ENCODE data around the gene RNF114.
A peak's percentile ranks its signal among the peaks of the same experiment; 100 is the strongest.

RNF114 gene

GRCh38 chr20:49910340-49910706 is 25.9 kb upstream of the RNF114 start:
- Mint-ChIP-seq H3K4me1 (peaks cover 13 to 27% of the 10 kb centered on the region in 2 donors), H3K4me3 (no peak overlapping the region), H3K36me3 (peaks cover 22 to 38% of the 10 kb centered on the region in 2 donors), H3K27ac (no peak overlapping the region), H3K27me3 (no peaks in the 10 kb centered on the region), H3K9me3 (no peaks in the 10 kb centered on the region)
- ATAC-seq (replicated peaks) (no peak), DNase-seq (no peak)

DNA sequence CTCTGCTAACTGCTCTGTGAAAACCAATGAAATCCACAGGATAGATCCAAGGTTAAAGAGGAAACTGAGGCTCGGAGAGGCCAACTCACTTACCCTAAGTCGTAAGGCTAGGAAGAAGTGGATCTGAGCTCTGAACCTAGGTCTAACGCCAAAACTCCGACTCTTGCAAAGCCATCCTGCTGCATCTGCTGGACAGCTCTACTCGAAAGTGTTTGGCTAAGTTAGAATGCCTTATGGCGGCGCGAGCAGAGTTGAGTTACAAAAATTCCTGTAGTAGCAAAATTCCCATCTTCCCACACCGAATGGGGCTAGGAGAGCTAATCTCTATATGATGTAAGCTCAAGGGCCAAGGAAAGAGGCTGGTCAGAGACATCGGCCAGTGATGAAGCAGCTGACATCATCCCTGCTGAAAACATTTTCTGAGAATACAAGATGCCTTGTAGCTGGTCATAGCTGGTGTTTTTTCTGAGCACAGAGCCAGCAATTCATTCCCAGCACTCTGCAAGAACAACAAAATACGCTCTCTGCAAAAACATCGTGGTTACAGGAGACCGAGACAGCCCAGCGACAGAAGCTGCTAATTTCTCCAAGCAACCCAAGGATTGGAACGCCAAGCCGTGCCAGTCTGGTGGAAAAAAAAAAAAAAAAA is 22.7 kb upstream of the RNF114 start:
- DNase-seq (no peak), ATAC-seq (replicated peaks) (no peak)
- Mint-ChIP-seq H3K27me3 (no peaks in the 10 kb centered on the region), H3K4me1 (peaks cover 15 to 37% of the 10 kb centered on the region in 2 donors), H3K4me3 (peak overlapping the region in 1 of 2 donors; percentile 96), H3K27ac (no peak overlapping the region), H3K36me3 (peaks cover 4 to 14% of the 10 kb centered on the region in 2 donors), H3K9me3 (no peaks in the 10 kb centered on the region)

DNA sequence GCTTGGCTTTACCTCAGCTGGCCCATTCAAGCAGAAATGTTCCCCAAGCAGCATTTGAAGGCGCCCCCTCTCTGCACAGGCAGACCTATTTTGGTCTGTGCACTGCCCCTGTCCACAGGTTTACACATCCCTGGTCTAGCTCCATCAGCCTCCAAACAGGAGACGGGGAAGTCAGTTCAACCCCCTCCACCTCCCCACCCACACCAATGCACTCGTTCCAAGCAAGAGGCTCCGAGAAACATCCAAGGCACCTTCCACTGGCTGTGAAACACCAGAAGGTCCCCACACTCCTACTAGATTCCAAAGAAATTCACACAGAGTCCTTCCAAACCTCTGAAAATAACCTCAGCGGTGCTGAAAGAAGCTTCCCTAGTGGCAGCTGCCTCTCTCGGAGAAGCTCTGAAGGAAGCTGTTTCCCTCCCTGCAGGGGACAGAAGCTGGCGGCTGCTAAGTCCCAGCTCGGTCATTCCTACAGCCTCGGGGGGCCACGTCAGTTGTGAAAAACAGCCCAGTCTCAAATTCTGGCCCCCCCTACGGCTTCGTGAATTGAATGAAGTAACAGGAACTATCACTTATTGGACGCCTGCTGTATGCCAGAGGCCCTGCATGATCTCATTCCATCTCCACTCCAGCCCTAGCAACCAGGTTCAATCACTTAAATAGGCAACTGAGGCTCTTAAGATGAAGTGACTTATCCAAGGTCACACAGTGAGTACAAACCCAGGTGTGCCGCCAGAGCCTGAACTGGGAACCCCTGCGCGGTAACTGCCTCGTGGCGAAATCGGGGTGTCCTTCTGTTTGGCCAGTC is 21.7 kb upstream of the RNF114 start:
- Mint-ChIP-seq H3K27ac (peak overlapping the region; percentile 100), H3K4me1 (peaks cover 14 to 37% of the 10 kb centered on the region in 2 donors), H3K36me3 (peaks cover 2 to 9% of the 10 kb centered on the region in 2 donors), H3K4me3 (peak overlapping the region; percentile 96 to 98), H3K9me3 (no peaks in the 10 kb centered on the region), H3K27me3 (no peaks in the 10 kb centered on the region)
- DNase-seq = no peak
- ATAC-seq (replicated peaks) = peak; percentile 0 to 5

DNA sequence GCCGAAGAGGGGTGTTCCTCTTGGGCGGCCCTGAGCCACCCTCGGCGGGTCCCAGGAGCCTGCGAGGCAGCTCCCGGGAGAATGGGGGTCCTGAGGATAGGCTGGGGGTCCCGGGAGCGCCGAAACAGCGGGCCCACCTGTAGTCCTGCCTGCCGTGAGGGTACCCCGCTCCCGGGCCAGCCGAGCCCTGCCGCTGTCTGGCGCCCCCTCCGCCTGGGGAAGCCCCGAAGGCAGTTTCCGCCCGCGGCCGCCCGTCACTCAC is 21.1 kb upstream of the RNF114 start:
- Mint-ChIP-seq H3K4me1 (peaks cover 13 to 37% of the 10 kb centered on the region in 2 donors), H3K4me3 (peak overlapping the region; percentile 96 to 98), H3K36me3 (peaks cover 0 to 4% of the 10 kb centered on the region in 2 donors), H3K27me3 (no peaks in the 10 kb centered on the region), H3K9me3 (no peaks in the 10 kb centered on the region), H3K27ac (peak overlapping the region; percentile 100)
- no peak for DNase-seq
- ATAC-seq (replicated peaks) = peak; percentile 15 to 44

DNA sequence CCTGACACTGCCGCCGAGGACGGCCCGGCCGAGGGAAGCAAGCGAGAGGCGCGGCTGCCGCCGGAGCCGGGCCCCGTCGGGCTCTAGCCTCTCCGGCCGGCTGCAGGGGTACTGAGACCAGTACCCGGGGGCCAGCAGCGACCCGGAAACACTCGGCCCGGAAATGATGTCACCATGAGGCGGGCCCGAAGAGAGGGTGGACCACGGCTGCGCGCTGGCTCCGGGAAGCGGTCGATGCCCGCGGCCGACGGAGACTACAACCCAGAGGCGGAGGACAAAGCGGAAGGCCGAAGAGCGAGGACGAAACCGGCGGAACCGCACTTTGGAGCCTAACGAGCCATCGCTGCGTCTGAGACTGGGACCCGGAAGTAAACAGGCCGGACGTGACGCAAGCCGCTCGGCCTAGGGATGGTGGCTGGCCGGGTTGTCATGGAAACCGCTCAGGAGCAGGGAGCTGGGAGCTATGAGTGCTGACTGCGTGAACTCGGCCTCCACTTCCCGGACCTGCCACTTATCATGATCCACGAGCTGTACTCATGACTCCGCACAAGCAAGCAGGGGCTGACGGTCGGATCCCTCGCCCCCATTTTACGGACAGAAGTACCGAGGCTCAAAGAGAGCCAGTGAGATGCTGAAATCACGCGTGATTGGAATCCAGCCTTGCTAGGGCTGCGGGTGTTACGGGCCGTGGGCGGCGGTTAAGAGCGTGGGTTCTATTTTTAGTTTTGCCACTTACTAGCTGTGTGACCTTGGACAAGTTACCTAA is 20.6 kb upstream of the RNF114 start, which contains the start of gene SPATA2:
Gene SPATA2 (minus strand): TSS at position 150 of the 766 bp plus-strand sequence. CDS start 7,039 bp downstream, outside the sequence.
- peaks cover 12 to 37% of the 10 kb centered on the region in 2 donors for H3K4me1 Mint-ChIP-seq
- no peaks in the 10 kb centered on the region for H3K9me3 Mint-ChIP-seq
- peak within 1 kb of the TSS; percentile 96 to 98 for H3K4me3 Mint-ChIP-seq
- DNase-seq (peak; percentile 91), ATAC-seq (replicated peaks) (peak; percentile 92 to 93)
- H3K27ac Mint-ChIP-seq = peak within 1 kb of the TSS; percentile 100
- peaks cover 0 to under 1% of the 10 kb centered on the region in 2 donors for H3K36me3 Mint-ChIP-seq
- no peaks in the 10 kb centered on the region for H3K27me3 Mint-ChIP-seq

GRCh38 chr20:49916146-49917002 is 19.8 kb upstream of the RNF114 start:
- H3K36me3 Mint-ChIP-seq = no peaks in the 10 kb centered on the region
- H3K4me1 Mint-ChIP-seq = peaks cover 12 to 37% of the 10 kb centered on the region in 2 donors
- peak overlapping the region; percentile 100 for H3K27ac Mint-ChIP-seq
- no peaks in the 10 kb centered on the region for H3K9me3 Mint-ChIP-seq
- peak overlapping the region; percentile 96 to 98 for H3K4me3 Mint-ChIP-seq
- ATAC-seq (replicated peaks) (no peak), DNase-seq (no peak)
- no peaks in the 10 kb centered on the region for H3K27me3 Mint-ChIP-seq

DNA sequence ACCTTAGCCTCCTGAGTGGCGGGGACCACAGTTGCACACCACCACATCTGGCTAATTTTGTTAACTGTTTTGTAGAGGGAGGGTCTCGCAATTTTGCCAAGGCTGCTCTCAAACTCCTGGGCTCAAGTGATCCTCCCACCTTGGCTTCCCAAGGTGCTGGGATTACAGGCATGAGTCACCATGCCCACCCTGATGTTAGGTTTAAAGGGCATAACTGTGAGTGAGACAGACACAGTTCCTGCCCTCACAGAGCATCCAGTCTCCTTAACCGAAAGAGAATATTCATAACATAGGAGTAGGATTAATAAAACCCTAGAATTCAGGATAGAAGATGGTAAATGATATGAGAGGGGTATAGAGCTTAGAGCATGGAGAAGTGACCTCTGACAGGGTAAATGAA is 17.8 kb upstream of the RNF114 start:
- H3K9me3 Mint-ChIP-seq = no peaks in the 10 kb centered on the region
- H3K27ac Mint-ChIP-seq = no peak overlapping the region
- H3K4me3 Mint-ChIP-seq = no peak overlapping the region
- H3K27me3 Mint-ChIP-seq = peaks cover 0 to 6% of the 10 kb centered on the region in 2 donors
- no peak for DNase-seq
- no peaks in the 10 kb centered on the region for H3K36me3 Mint-ChIP-seq
- ATAC-seq (replicated peaks) = no peak
- H3K4me1 Mint-ChIP-seq = peaks cover 12 to 24% of the 10 kb centered on the region in 2 donors

DNA sequence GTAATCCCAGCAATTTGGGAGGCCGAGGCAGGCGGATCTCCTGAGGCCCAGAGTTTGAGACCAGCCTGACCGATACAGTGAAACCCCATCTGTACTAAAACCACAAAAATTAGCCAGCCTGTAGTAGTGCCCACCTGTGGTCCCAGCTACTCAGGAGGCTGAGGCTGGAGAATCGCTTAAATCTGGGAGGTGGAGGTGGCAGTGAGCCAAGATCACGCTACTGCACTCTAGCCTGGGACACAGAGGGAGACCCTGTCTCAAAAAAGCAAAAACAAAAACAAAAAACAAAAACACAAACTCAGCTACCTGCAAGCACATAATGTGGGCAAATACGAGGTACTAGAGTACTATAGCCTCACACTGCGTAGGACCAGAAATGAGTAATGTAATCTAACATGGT is 17.2 kb upstream of the RNF114 start:
- no peak for DNase-seq
- H3K27me3 Mint-ChIP-seq = peaks cover 0 to 9% of the 10 kb centered on the region in 2 donors
- no peak overlapping the region for H3K27ac Mint-ChIP-seq
- peaks cover 12 to 20% of the 10 kb centered on the region in 2 donors for H3K4me1 Mint-ChIP-seq
- H3K4me3 Mint-ChIP-seq = no peak overlapping the region
- no peaks in the 10 kb centered on the region for H3K36me3 Mint-ChIP-seq
- ATAC-seq (replicated peaks) = no peak
- H3K9me3 Mint-ChIP-seq = no peaks in the 10 kb centered on the region

GRCh38 chr20:49919461-49919860 is 16.7 kb upstream of the RNF114 start:
- Mint-ChIP-seq H3K27me3 (peaks cover 0 to 9% of the 10 kb centered on the region in 2 donors), H3K27ac (no peak overlapping the region), H3K4me3 (no peak overlapping the region), H3K36me3 (no peaks in the 10 kb centered on the region), H3K9me3 (no peaks in the 10 kb centered on the region), H3K4me1 (peaks cover 9 to 16% of the 10 kb centered on the region in 2 donors)
- no peak for ATAC-seq (replicated peaks)
- DNase-seq = no peak

DNA sequence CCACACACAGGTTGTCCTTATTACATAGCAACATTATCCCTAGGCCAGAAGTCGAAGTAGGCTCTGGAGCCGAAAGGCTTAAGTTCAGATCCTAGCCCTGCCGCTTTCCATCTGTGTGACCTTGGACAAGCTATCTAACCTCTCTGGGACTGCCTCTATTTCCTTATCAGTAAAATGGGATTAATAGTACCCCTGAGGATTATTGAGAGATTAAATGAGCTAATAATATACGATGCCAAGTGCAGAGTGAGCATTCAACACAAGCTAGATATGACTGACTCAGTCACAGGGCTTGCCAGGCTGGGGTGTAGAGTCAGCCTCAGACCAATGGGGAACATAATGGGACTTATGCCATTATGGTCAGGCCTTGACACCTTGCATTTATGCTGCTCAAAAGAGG is 11.9 kb upstream of the RNF114 start:
- Mint-ChIP-seq H3K9me3 (no peaks in the 10 kb centered on the region), H3K4me1 (peaks cover 0 to 7% of the 10 kb centered on the region in 2 donors), H3K27ac (no peak overlapping the region), H3K36me3 (no peaks in the 10 kb centered on the region), H3K27me3 (peaks cover 0 to 9% of the 10 kb centered on the region in 2 donors), H3K4me3 (no peak overlapping the region)
- ATAC-seq (replicated peaks) (no peak), DNase-seq (no peak)

DNA sequence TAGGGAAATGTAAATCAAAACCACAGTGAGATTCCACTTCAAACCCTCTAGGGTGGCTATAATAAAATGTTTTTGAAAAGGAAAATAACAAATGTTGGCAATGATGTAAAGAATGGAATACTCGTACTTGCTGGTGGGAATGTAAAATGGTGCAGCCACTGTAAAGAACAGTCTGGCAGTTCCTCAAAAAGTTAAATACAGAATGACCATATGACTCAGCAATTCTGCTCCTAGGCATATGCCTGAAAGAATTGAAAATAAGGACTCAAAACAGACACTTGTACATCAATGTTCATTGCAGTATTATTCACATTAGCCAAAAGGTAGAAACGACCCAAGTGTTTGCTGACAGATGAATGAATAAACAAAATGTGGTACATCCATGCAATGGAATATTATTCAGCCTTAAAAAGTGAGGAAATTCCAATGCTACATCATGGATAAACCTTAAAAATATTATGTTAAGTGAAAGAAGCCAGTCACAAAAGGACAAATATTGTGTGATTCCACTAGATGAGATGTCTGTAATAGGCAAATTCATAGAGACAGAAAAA is 10.2 kb upstream of the RNF114 start:
- H3K27me3 Mint-ChIP-seq = peaks cover 0 to 9% of the 10 kb centered on the region in 2 donors
- no peak overlapping the region for H3K27ac Mint-ChIP-seq
- ATAC-seq (replicated peaks) = no peak
- H3K9me3 Mint-ChIP-seq = no peaks in the 10 kb centered on the region
- H3K36me3 Mint-ChIP-seq = no peaks in the 10 kb centered on the region
- peaks cover 0 to 7% of the 10 kb centered on the region in 2 donors for H3K4me1 Mint-ChIP-seq
- no peak for DNase-seq
- H3K4me3 Mint-ChIP-seq = no peak overlapping the region

GRCh38 chr20:49928411-49929141 is 7.6 kb upstream of the RNF114 start:
- DNase-seq = peak; percentile 43
- Mint-ChIP-seq H3K4me1 (peaks cover 0 to 7% of the 10 kb centered on the region in 2 donors), H3K9me3 (no peaks in the 10 kb centered on the region), H3K27me3 (peaks cover 0 to 2% of the 10 kb centered on the region in 2 donors), H3K36me3 (no peaks in the 10 kb centered on the region), H3K4me3 (no peak overlapping the region), H3K27ac (peak overlapping the region; percentile 34)
- peak; percentile 83 for ATAC-seq (replicated peaks)

- peaks cover 4 to 10% of the 10 kb centered on the region in 2 donors for H3K4me1 Mint-ChIP-seq
- no peak overlapping the region for H3K4me3 Mint-ChIP-seq
- no peaks in the 10 kb centered on the region for H3K27me3 Mint-ChIP-seq
- no peaks in the 10 kb centered on the region for H3K9me3 Mint-ChIP-seq
- H3K27ac Mint-ChIP-seq = no peak overlapping the region
- H3K36me3 Mint-ChIP-seq = no peaks in the 10 kb centered on the region
- DNase-seq = no peak
- no peak for ATAC-seq (replicated peaks)
Observed at GRCh38 chr20:49929142-49929494, 7.1 kb upstream of the RNF114 start.

All from stimulated activated naive B cell treated with anti-CD40 and anti-IgM and Interleukin-4, amounts not matched to agents 10 μg/mL and 1 μg/mL and 100 μg/mL, for 72 hours (primary cell).